Activated CD8-positive, alpha-beta memory T cell treated with anti-CD3 and anti-CD28 coated beads, Interleukin-2, amount 50 U/mL, for 24 hours (primary cell): ENCODE results near the gene VSTM1.
"Not testable (repeated sequence)": the region's sequence is repeated elsewhere in the genome, so short reads cannot be mapped to it uniquely, and the experiment has no call there.

ENCODE experiments used
- DNase-seq: peaks from one replicate; pipeline ENCODE4 v3.0.0-alpha.2; 2020; ENCODE audit errors: extremely low read depth

VSTM1 gene

GRCh38 chr19:54073829-54074228, 10.1 kb upstream of the VSTM1 start:
- no peak for DNase-seq

DNA sequence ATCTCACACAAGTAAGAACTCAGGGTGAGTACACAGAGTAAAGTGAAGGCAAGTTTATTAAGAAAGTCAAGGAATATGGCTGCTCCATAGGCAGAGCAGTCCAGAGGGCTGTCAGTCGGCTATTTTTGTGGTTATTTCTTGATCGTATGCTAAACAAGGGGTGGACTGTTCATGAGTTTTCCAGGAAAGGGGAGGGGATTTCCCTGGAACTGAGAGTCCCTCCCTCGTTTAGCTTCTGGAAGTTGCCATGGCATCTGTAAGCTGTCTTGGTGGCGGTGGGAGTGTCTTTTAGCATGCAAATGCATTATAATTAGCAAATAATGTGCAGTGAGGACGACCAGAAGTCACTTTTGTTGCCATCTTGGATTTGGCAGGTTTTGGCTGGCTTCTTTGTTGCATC, 5.8 kb upstream of the VSTM1 start:
- DNase-seq = no peak

GRCh38 chr19:54062643-54063042, 1.1 kb downstream of the VSTM1 start:
- no peak for DNase-seq

- no peak for DNase-seq
Observed at GRCh38 chr19:54047616-54048015, 16.1 kb downstream of the VSTM1 start.

DNA sequence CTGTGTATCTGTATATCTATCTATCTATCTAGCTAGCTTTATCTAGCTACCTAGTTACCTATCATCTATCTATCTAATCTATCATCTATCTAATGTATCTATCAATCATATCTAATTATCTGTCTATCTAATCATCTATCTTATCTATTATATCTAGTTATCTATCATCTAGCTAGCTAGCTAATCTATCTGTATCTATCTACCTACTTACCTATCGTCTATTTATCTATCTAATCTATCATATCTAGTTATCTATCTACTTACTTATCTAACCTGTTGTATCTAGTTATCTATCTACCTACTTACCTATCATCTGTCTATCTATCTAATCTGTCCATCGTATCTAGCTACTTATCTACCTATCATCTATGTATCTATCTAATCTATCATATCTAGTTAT, 17.9 kb downstream of the VSTM1 start:
- DNase-seq = no peak

DNA sequence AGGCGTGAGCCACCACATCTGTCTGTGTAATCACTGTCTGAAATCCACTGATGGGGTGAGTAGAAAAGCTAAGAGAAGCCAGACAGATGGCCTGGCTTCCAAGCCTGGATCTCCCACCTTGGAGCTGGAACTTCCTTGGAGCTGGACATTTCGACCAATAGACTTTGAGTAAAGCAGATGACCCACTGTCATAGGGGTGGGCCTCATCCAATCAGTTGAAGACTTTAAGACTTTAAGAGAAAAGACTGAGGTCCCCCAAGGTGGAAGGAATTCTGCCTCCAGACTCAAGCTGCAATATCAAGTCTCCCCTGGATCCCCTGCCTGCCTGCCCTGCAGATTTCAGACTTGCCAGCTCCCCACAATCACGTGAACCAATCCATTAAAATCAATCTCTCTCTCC, 20.7 kb downstream of the VSTM1 start:
- DNase-seq = no peak

DNA sequence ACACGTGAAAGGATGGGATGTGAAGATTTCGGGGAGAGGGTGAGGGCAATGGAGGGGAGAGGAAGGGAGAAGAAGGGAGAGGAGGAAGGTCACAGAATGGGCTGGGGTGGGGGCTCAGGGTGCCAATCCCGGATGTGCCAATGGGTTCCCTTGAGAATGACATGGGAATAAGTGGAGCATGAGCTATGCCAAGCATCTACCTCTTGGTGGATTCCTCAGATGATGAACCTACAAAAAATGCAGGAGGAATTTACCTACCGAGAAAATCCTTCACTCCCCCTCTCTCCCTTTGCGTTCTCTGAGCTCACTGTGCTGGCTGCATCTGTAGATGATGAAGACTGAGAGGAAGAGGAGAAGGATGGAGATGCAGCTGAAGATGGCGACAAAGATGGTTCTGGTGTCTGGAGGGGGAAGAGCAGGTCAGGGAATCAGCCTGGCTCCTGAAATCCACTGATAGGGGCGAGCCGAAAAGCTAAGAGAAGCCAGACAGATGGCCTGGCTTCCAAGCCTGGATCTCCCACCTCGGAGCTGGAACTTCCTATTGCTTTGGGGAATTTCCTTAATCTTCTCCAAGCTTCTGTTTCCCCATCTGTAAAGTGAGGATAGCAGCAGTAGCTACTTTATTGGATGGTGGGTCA, 21.6 kb downstream of the VSTM1 start:
- DNase-seq = no peak

DNA sequence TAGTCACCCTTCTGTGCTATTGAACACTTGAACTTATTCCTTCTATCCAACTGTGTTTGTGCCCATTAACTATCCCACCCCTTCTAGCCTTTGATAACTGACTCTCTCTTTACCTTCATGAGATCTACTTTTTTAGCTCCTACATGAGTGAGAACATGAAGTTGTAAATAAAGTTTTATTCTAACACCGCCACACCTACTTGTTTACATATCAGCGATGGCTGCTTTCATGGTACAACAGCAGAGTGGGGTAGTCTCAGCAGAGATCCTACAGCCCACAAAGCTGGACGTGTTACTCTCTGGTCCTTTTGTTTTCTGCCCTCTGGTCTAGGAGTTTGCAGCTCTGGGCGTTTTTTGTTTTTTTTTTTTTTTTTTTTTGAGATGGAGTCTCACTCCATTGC, 23.7 kb downstream of the VSTM1 start:
- no peak for DNase-seq

DNA sequence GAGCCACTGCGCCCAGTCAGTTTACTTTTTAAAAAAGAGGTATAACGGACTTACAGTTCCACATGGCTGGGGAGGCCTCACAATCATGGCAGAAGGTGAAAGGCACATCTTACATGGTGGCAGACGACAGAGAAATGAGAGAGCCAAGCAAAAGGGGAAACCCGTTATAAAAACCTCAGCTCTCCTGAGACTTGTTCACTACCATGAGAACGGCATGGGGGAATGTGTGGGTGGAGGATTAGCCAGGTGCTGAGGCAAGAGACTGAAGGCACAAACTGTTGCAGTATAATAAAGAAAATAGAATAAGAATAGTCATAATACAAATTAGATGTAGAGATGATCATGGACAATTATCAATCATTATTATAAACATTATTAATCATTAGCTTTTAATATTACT, 27.2 kb downstream of the VSTM1 start:
- DNase-seq = not testable (repeated sequence)

DNA sequence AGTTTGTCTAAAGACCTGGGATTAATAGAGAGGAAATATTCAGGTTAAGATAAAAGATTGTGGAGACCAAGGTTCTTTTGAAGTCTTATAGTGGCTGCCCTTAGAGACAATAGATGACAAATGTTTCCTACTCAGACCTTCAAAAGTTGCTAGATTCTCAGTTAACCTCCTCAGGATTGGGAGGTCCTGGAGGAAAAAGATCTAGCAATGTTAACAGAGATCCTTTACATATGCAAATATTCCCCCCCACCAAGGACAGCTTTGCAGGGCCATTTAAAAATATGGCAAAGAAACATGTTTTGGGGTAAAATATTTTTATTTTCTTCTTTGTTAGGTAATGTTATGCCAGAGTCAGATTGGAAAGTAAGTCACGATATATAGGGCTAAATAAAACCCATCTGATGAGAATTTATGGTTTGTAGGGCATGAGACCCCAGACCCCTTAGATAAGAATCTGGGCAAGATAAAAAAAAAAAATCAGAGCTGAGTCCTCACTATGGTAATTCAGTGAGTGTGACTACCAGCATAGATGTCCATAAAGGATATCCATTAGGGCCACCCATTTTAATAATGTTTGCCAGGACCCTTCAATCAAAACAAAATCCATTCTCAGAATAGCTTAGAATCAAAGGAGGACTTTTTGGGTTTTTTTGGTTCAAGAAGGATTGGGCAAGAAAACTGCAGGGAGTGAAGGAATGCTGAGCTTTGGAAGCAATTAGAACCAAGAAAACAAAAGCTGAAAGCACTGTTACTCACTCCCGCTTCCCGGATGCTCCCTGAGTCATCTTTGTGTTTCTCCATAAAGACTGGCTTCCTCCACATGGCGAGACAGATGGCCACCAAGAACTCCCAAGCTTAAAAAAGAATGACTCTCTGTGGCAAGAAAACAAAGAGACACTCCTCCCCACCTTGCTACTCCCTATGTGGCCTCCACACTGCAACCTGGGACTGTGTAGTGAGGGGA, 28.2 kb downstream of the VSTM1 start:
- DNase-seq = no peak

- DNase-seq = no peak
Observed at GRCh38 chr19:54030895-54031586, 32.7 kb downstream of the VSTM1 start.

DNA sequence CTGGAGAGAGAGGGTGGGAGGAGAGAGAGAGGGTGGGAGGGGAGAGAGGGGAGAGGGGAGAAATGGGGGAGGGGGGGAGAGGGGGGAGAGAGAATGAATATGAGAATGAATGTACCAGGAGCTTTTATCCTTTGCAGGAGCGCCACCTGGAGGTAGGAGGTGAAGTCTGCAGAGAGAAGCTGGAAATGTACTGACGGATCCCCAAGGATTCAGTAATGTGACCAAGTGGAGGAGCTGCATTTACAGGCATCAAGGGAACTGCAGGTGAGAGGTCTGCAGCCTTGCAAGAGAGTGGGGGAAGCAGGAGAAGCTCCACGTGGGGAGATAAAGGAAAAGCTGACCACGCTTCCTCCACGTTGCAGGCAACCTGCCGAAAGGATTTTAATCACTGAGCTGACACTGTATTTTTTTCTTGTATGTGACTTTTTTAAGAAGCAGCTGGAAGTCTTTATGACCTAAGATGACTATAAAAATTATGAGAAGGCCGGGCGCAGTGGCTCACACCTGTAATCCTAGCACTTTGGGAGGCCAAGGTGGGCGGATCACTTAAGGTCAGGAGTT, 33.7 kb downstream of the VSTM1 start:
- DNase-seq = no peak

GRCh38 chr19:54029301-54029700, 34.4 kb downstream of the VSTM1 start:
- DNase-seq = no peak

GRCh38 chr19:54026656-54027055, 37.0 kb downstream of the VSTM1 start:
- DNase-seq = no peak

DNA sequence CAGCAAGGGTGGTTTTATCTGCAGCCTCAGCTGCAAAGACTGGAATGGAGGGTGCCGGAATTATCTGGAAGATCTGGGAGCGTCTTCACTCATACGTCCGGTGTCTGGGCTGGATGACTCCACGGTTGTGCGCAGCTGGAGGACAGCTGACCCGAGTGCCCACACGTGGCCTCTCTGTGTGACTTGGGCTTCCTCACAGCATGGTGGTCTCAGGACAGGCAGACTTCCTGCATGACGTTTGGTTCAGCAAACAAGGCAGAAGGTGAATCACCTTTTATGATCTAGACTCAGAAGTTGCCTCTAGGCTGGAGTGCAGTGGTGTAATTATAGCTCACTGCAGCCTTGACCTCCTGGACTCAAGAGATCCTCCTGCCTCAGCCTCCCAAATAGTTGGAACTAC, 39.0 kb downstream of the VSTM1 start:
- no peak for DNase-seq

GRCh38 chr19:54023191-54023590, 40.5 kb downstream of the VSTM1 start:
- no peak for DNase-seq

GRCh38 chr19:54021932-54022331, 41.8 kb downstream of the VSTM1 start:
- DNase-seq = no peak

- DNase-seq = no peak
Observed at GRCh38 chr19:54021363-54021762, 42.3 kb downstream of the VSTM1 start.

DNA sequence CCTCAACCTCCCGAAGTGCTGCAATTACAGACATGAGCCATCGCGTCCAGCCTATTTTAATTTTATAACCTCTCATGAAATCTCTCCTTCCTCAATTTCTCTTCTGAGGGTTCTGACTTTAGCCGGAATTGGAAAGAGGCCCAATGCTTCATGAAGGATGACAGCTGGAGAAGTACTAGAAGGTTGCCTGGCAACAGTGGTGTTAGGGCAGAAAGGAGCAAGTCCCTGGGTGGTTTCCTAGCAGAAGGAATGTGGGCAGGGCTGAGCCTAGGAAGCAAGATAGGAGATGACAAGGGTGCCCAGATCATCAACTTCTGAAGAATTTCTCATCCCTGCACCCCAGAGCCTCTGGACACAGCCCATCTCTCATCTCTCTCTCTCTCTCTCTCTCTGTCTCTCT, 46.4 kb downstream of the VSTM1 start:
- DNase-seq = no peak

DNA sequence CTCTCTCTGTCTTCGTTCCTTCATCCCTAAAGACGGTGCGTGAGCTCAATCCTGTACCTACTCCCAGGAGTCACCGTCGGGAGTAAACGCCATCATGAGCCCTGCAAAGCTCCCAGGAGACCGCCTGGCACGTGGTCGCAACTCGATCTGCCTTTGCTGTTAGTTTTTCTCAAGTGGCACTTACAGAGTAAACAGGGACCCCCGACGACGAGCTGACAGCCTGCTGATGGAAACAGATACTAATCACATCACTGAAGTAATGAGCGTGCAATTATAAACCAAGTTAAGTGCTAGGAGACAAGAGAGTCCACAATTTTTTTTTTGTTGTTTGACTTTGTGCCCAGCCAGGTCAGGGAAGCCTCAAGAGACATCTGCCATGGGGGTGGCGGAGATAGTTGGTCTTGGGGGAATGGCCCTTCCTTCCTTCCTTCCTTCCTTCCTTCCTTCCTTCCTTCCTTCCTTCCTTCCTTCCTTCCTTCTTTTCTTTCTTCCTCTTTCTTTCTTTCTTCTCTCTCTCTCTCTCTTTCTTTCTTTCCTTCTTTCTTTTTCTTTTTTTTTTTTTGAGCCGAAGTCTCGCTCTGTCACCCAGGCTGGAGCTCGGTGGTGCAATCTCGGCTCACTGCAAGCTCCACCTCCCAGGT, 48.7 kb downstream of the VSTM1 start:
- DNase-seq = no peak

DNA sequence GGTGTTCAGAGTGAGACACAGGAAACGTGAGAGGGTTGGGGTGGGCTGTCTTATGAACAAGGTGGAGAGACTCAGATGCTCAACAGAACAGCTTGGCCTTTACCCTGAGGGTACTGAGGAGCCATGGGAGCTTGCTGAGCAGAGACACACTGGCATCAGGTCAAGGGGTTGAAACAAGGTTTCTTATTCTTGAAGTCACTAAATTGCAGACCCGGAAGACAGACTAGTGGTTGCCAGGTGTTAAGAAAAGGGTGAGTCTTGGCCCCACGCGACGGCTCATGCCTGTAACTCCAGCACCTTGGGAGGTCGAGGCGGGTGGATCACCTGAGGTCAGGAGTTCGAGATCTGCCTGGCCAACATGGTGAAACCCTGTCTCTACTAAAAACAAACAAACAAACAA, 49.8 kb downstream of the VSTM1 start:
- DNase-seq = no peak
